Tibial nerve (tissue), 4 donors: ENCODE measurements around the gene RBM17. TPM values are rescaled to one million over a fixed set of nuclear protein-coding genes. Genes with fewer than 3 reads are reported as not detected.

ENCODE experiments used
- DNase-seq, 2 donors: peaks; one replicate each; pipeline ENCODE4 v3.0.0-alpha.2; 2019; ENCODE audit warnings: low spot score in 2 of 2
- H3K27ac ChIP-seq, 4 donors: fragments of 200-600 bp; sonication (generic) in 3 of 4; one replicate each; pipeline ENCODE4 v1.5.1; 2017 to 2019; ENCODE audit warnings: mild to moderate bottlenecking in 1 of 4
- H3K27me3 ChIP-seq, 2 donors: fragments of 200-600 bp; sonication (generic) in 1 of 2; one replicate each; pipeline versions ENCODE4 v1.5.1 to v1.6.0; 2017 to 2019
- H3K36me3 ChIP-seq, 3 donors: fragments of 200-600 bp; sonication (generic); one replicate each; pipeline ENCODE4 v1.5.1; 2018 to 2019
- H3K4me1 ChIP-seq, 4 donors: fragments of 200-600 bp; sonication (generic) in 3 of 4; one replicate each; pipeline ENCODE4 v1.5.1; 2017 to 2019
- H3K4me3 ChIP-seq, 4 donors: fragments of 200-600 bp; sonication (generic) in 3 of 4; one replicate each; pipeline ENCODE4 v1.5.1; 2017 to 2019; ENCODE audit warnings: mild to moderate bottlenecking in 1 of 4, moderate library complexity in 1 of 4
- H3K9me3 ChIP-seq, 4 donors: fragments of 200-600 bp; sonication (generic) in 3 of 4; one replicate each; pipeline ENCODE4 v1.5.1; 2017 to 2019
- EP300 ChIP-seq, 2 donors: sonication (generic); formaldehyde crosslinking; IDR thresholded peaks; one replicate each; pipeline ENCODE4 v1.6.1; 2017; ENCODE audit warnings: antibody characterized with exemption in 2 of 2, mild to moderate bottlenecking in 1 of 2
- POLR2A ChIP-seq, 2 donors: fragments of 450-650 bp; IDR thresholded peaks; one replicate each; pipeline ENCODE4 v1.6.1; 2017; ENCODE audit warnings: antibody characterized with exemption in 2 of 2, mild to moderate bottlenecking in 2 of 2, moderate library complexity in 2 of 2
- whole genome bisulfite sequencing, 2 donors: methylation state at CpG; one replicate each; pipeline ENCODE4 v1.1.5; 2018; 5-methylcytosine and 5-hydroxymethylcytosine counted together
- total RNA-seq, 4 donors: library from RNA; depleted of rRNA; stranded (reverse); fragments of >200 nt; gene quantifications; one replicate each; pipeline ENCODE4 v1.1.0, GENCODE V29; 2016
- TF ChIP-seq, protein P1 (sequence below), 5 experiments: fragments of 200-600 bp in 3 of 5; fragments of 450-650 bp in 2 of 5; sonication (generic) in 3 of 5; IDR thresholded peaks; one replicate each; pipeline ENCODE4 v1.5.1; 2016 to 2019; ENCODE audit warnings: antibody characterized with exemption in 5 of 5, mild to moderate bottlenecking in 3 of 5, moderate library complexity in 2 of 5

RBM17 gene
- total RNA-seq, 4 donors from 2014 or later, result 70.6 to 109 (median 94.3) TPM

DNA sequence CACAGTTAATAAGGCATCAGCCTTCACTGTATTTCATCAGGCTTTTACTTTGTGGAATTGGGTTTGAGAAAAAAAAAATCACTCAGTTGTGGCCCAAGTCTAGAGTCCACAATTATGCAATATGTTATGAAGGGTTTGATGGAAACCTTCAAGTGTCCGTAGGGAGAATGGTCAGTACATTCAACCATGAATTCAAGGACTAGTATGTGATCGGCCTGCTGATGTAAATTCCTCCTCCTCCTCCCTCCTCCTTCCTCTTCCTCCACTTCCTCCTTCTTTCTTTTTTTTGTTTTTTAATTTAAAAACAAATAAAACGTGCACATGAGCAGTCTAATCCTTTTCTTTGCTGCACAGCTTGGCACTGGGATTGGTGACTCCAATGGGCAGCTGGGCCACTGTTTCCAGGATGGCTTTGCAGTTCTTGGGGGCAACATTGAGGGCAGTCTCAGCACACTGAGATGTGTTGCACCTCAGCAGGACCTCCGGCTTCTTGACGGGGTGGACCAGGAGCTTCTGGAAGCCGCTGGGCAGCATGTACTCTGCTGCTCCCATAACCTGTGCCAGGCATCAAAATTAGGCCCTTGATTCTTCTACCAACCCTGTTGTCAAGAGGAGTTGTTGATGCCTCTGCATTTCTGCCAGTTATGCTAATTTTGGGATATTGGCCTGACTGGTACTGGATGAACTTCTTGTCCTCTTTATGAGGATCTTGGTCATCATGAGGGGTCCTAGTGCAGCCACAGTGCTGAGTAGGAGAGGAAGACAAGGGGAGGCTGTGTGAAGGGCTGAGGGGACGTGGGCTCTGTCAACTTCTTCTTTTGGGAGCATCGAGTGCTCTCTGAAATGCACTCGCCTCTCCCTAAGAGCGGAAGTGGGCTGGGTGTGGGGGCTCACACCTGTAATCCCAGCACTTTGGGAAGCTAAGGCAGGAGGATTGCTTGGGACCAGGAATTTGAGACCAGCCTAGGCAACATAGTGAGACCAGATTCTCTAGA lies 17.4 kb upstream of the RBM17 start:
- TF ChIP-seq EP300 (IDR thresholded peaks at IDR 0.05), result no peak
- Histone ChIP-seq H3K4me3 (no peak overlapping the region), H3K27me3 (peaks cover 0 to 9% of the 10 kb centered on the region in 2 donors), H3K4me1 (peaks cover 0 to 15% (median 2%) of the 10 kb centered on the region in 4 donors), H3K36me3 (no peaks in the 10 kb centered on the region), H3K27ac (peak overlapping the region in 1 of 4 donors; percentile 62), H3K9me3 (no peaks in the 10 kb centered on the region)
- 70 to 83% methylated on average over 10 of the region's 10 CpGs for WGBS, 2 donors
- DNase-seq, result no peak

DNA sequence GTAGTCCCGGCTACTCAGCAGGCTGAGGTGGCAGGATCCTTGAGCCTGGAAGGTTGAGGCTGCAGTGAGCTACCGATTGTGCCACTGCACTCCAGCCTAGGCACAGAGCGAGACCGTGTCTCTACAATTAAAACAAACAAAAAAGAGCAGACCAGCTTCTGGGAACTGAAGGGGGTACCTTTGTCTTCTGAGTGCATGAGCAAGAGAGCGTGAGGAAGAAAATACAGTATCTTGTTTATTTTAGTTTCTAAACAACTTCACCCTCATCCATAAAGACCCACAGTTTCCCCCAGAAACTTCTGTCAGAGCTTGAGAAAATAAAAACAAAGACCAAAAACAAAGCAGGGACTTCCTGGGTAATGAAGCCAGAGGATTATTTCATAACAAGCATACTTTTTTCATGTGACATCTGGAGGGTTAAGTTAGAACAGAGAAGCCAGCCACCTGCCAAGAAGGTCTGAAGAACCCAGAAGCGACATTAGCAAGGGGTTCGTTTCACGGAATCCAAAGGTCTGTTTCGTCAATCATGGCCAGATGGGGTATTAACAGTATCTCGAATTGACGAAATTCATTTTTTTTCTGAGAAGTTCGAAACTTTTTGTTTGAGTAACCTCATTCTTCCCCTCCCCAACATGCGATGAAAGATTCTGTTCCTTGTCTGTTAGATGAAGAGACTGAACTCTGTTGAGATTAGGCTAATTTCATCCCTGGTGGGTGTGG lies 16.5 kb upstream of the RBM17 start:
- Histone ChIP-seq H3K9me3 (no peaks in the 10 kb centered on the region), H3K36me3 (no peaks in the 10 kb centered on the region), H3K27me3 (peaks cover 0 to 9% of the 10 kb centered on the region in 2 donors), H3K27ac (peak overlapping the region in 1 of 4 donors; percentile 62), H3K4me3 (no peak overlapping the region), H3K4me1 (peaks cover 0 to 15% (median 2%) of the 10 kb centered on the region in 4 donors)
- no peak for DNase-seq
- 65 to 68% methylated on average over 13 of the region's 13 CpGs for WGBS, 2 donors
- TF ChIP-seq, protein P1, sequence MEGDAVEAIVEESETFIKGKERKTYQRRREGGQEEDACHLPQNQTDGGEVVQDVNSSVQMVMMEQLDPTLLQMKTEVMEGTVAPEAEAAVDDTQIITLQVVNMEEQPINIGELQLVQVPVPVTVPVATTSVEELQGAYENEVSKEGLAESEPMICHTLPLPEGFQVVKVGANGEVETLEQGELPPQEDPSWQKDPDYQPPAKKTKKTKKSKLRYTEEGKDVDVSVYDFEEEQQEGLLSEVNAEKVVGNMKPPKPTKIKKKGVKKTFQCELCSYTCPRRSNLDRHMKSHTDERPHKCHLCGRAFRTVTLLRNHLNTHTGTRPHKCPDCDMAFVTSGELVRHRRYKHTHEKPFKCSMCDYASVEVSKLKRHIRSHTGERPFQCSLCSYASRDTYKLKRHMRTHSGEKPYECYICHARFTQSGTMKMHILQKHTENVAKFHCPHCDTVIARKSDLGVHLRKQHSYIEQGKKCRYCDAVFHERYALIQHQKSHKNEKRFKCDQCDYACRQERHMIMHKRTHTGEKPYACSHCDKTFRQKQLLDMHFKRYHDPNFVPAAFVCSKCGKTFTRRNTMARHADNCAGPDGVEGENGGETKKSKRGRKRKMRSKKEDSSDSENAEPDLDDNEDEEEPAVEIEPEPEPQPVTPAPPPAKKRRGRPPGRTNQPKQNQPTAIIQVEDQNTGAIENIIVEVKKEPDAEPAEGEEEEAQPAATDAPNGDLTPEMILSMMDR (IDR thresholded peaks at IDR 0.05), result no peak
- TF ChIP-seq EP300 (IDR thresholded peaks at IDR 0.05) (no peak), POLR2A (IDR thresholded peaks at IDR 0.05) (no peak)

DNA sequence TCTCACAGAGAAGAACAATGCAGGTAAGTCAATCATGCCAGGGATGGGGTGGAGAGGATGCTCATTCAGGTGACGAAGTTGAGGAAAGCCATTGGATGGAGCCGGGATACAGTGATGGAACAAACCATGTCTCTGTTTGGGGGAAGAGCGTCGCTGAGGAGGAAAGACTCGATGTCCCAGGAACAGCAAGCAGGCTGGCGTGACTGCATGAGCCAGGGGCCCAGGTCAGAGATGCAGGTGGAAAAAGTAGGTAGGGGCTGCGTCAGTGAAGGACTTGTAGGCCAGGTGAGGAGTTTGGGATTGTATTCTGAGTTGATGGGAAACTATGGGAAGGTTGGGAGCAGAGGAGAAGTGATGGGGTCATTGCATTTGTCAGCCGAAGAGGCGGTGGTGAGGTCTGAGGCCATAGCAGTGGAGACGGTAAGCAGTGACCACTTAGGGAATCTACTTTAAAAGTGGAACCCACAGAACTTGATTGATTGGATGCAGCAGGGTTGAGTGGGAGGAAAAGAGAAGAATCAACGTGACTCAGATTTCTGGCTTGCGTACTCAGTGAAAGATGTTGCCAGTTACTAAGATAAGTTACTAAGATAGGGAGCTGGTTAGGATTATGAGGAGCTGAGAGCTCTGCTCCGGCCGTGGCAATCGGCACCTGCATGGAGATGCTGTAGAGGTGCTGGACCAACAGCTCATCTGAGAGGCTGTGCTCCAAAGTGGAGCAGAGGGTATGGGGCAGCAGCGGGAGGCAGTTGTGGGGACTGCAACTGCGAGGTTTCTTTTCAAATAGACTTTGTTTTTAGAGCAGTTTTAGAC lies 14.1 kb upstream of the RBM17 start:
- Histone ChIP-seq H3K27ac (no peak overlapping the region), H3K27me3 (peaks cover 0 to 16% of the 10 kb centered on the region in 2 donors), H3K36me3 (no peaks in the 10 kb centered on the region), H3K4me3 (no peak overlapping the region), H3K9me3 (no peaks in the 10 kb centered on the region), H3K4me1 (peaks cover 0 to 15% (median 0%) of the 10 kb centered on the region in 4 donors)
- no peak for TF ChIP-seq EP300 (IDR thresholded peaks at IDR 0.05)
- TF ChIP-seq, protein P1 (IDR thresholded peaks at IDR 0.05), result no peak
- no peak for TF ChIP-seq POLR2A (IDR thresholded peaks at IDR 0.05)
- WGBS, 2 donors, result 75 to 78% methylated on average over 17 of the region's 17 CpGs
- DNase-seq, result no peak

DNA sequence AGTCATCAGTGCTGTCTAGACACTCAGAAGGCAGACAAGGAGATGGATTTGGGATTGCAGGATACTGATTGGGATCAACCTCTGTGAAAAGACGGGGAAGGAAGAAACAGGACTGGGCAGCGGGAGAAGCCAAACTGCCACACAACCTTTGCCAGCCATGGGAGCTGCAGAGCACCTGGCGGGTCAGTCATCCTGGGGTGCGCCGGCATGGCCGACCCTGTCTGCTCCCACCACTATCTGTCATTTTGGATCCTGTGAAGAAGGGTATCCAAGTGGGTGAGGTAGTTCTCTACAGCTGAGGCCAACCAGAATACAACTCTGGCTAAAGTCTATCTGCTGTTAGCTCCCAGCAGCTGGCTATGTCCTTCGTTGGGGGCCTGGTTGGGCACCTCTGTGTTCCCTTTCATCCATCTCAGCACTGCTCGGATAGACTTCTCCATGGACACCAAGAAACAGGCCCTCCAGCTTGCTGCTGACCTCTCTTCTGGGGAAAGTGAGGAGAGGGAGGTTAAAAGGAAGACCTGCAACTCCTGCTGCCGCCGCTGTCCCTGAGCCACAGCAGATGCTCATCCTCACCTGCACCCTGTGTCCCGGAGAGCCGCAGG lies 11.7 kb upstream of the RBM17 start:
- Histone ChIP-seq H3K27me3 (peaks cover 0 to 16% of the 10 kb centered on the region in 2 donors), H3K27ac (no peak overlapping the region), H3K4me1 (peaks cover 0 to 2% (median 0%) of the 10 kb centered on the region in 4 donors), H3K4me3 (no peak overlapping the region), H3K36me3 (no peaks in the 10 kb centered on the region), H3K9me3 (no peaks in the 10 kb centered on the region)
- TF ChIP-seq EP300 (IDR thresholded peaks at IDR 0.05), result no peak
- no peak for TF ChIP-seq POLR2A (IDR thresholded peaks at IDR 0.05)
- TF ChIP-seq, protein P1 (IDR thresholded peaks at IDR 0.05), result no peak
- DNase-seq, result no peak
- 81 to 87% methylated on average over 12 of the region's 12 CpGs for WGBS, 2 donors

DNA sequence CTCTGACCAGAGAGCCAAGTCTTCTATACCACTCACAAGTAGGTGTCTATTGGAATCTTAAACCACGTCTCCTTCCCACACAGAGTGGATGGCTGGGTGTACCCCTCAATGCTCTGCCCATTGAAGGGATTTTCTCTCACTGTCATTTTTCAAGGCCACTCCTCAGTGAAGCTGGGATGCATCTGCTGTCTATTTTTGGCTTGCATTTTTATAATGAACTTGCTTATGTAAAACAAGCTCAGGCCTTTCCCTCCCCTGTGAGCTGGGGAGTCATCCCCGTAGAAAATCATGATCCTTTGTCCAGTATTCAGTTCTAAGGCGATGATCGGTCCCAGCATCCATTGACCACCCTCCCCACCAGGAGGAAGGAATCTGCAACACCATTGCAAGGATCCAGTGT lies 9.8 kb upstream of the RBM17 start:
- 82 to 93% methylated on average over 4 of the region's 4 CpGs for WGBS, 2 donors
- no peak for DNase-seq
- Histone ChIP-seq H3K9me3 (no peaks in the 10 kb centered on the region), H3K27me3 (peaks cover 0 to 26% of the 10 kb centered on the region in 2 donors), H3K36me3 (no peaks in the 10 kb centered on the region), H3K4me3 (no peak overlapping the region), H3K27ac (no peak overlapping the region), H3K4me1 (peaks cover 0 to 13% (median 0%) of the 10 kb centered on the region in 4 donors)
- TF ChIP-seq EP300 (IDR thresholded peaks at IDR 0.05) (no peak), POLR2A (IDR thresholded peaks at IDR 0.05) (no peak)
- TF ChIP-seq, protein P1 (IDR thresholded peaks at IDR 0.05), result no peak
